ENCODE measurements around the gene ZBTB22.
A peak's percentile ranks its signal among the peaks of the same experiment; 100 is the strongest.

The ZBTB22 gene

DNA sequence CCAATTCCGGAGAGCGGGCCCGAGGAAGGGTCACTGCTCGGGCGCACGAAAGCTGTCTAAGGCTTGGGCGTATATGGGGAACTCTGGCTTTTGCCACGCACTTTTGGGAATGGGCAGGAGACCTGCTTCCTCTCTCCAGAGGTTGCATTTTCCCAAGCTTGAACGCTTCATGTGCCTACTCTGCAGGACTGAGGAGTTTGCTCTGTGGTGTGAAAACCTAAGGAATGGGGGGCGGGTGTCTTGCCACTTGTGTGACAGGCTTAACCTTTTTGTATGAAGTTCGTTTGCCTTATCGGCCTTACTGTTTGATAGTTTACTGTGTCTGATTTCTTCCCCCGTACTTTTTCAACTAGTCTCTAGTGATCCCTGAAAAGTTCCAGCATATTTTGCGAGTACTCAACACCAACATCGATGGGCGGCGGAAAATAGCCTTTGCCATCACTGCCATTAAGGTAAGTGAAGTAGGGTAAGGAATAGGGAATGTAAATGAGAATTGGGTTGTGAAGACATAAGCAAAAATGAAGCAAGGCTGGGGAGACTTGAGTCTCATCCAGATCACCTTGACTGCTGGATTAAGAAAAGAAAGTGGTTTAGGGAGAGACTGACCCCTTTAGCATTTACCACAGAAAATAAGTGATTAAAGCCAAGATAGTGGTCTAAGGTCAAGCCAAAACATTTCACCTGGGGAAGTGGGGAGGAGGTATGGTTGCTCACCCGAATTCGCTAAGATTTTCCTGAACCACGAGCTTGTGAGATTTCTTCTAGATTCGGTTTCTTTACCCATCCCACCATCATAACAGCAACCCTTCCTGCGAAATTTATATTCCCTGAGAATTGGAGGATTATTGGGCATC, 45.0 kb downstream of the ZBTB22 start:
- H3K4me1 ChIP-seq (ENCODE audit: control insufficient read depth, insufficient read depth, low read length) = peaks cover 43% of the 10 kb centered on the region
- peaks cover 13% of the 10 kb centered on the region for H3K36me3 ChIP-seq (ENCODE audit: control insufficient read depth, insufficient read depth, low read length)
- H3K9me3 ChIP-seq (ENCODE audit: control insufficient read depth, low read length) = no peaks in the 10 kb centered on the region
- peak overlapping the region; percentile 97 for H3K4me3 ChIP-seq (ENCODE audit: low read length)
- H3K27me3 ChIP-seq (ENCODE audit: control insufficient read depth, insufficient read depth, low read length) = no peaks in the 10 kb centered on the region
- H3K9ac ChIP-seq (ENCODE audit: low read length) = peak overlapping the region; percentile 99

- H3K4me1 ChIP-seq (ENCODE audit: control insufficient read depth, insufficient read depth, low read length) = peaks cover 41% of the 10 kb centered on the region
- H3K36me3 ChIP-seq (ENCODE audit: control insufficient read depth, insufficient read depth, low read length) = peaks cover 21% of the 10 kb centered on the region
- H3K9ac ChIP-seq (ENCODE audit: low read length) = peak within 1 kb of the TSS; percentile 99
- no peaks in the 10 kb centered on the region for H3K27me3 ChIP-seq (ENCODE audit: control insufficient read depth, insufficient read depth, low read length)
- no peaks in the 10 kb centered on the region for H3K9me3 ChIP-seq (ENCODE audit: control insufficient read depth, low read length)
- H3K4me3 ChIP-seq (ENCODE audit: low read length) = peak within 1 kb of the TSS; percentile 97
Observed at GRCh38 chr6:33271468-33272274, 45.9 kb downstream of the ZBTB22 start, which contains the start of the genes RPS18 and VPS52. RPS18 (plus strand) TSS chr6:33272075; CDS start chr6:33272120, 45 bp downstream. VPS52 (minus strand) TSS chr6:33271876; CDS start chr6:33271675, 201 bp downstream.

- Histone ChIP-seq H3K9me3 (ENCODE audit: control insufficient read depth, low read length) (no peaks in the 10 kb centered on the region), H3K9ac (ENCODE audit: low read length) (peak overlapping the region; percentile 99), H3K36me3 (ENCODE audit: control insufficient read depth, insufficient read depth, low read length) (peaks cover 17% of the 10 kb centered on the region), H3K27me3 (ENCODE audit: control insufficient read depth, insufficient read depth, low read length) (no peaks in the 10 kb centered on the region), H3K4me1 (ENCODE audit: control insufficient read depth, insufficient read depth, low read length) (peaks cover 35% of the 10 kb centered on the region), H3K4me3 (ENCODE audit: low read length) (peak overlapping the region; percentile 97)
Observed at GRCh38 chr6:33271117-33271467, 46.5 kb downstream of the ZBTB22 start.
